GM21423 (cell line): ENCODE data around the gene B3GALT5.
"Not testable (repeated sequence)": the region's sequence is repeated elsewhere in the genome, so short reads cannot be mapped to it uniquely, and the experiment has no call there.

Source experiments
- ATAC-seq: cut with Tn5 transposase; IDR thresholded peaks from one replicate; pipeline ENCODE4 v1.9.1; 2021; ENCODE audit warnings: mild to moderate bottlenecking, moderate library complexity; ENCODE audit not compliant: unreplicated experiment

B3GALT5 gene

DNA sequence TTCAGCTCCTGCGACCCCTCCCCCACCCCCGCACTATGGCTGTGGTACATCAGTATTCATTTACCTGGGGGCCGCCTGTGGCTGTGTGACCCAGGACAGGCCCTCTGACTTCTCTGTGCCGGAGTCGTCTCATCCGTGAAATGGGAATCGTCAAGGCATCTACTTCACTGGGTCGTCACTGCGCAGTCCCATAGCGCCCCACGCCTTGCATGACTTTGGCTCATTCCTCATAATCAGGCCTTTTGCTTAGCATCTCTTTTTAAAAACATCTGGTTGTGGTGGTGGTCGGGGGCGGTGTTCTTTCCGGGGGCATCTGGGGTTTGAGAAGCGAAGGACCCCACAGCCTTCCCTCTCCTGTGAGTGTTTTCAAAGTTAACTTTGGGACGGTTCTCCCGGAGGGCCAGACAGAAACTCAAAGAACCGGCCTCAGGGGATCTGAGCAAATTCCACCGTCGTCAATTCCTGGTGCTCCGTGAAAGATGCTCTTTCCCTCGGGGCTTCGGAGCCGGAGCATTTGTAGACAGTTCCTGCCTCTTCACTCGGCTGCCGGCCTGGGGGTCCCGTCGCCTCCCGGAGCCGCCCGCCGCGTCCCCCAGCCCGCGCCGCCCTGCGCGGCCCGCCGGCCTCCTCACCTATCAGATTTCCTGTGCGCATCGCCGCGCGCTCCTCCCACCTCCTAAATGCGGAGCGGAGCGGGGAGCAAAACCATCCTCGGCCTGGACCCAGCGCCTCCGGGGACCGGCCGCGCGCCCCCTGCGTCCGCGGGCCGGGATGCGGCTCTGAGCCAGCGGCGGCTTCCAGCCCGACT is at the start of gene B3GALT5:
Gene B3GALT5 (plus strand): TSS at position 708 of the 808 bp plus-strand sequence. CDS start 47,620 bp downstream, outside the sequence.
- no peak for ATAC-seq

- no peak for ATAC-seq
Measured at GRCh38 chr21:39564200-39564599, 48.5 kb upstream of the B3GALT5 start.

GRCh38 chr21:39567180-39567972 is 45.4 kb upstream of the B3GALT5 start:
- ATAC-seq: no peak

DNA sequence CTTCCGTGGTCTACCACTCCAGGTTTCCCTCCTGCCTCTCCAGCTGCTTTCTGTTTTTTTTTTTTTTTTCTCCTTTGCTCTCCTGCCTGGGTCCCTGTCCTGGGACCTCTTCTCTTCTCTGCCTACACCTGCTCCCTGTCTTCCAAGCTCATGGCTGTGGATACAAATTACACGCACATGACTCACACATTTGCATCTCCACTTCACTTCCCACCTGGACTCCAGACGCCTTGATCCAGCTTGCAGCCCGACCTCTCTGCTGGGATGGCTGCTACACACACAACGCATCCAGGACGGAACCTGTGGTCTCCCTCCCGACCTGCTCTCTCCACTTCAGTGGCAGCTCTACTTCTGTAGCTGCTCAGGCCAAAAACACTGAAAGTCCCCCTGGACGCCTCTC is 44.4 kb upstream of the B3GALT5 start:
- no peak for ATAC-seq

DNA sequence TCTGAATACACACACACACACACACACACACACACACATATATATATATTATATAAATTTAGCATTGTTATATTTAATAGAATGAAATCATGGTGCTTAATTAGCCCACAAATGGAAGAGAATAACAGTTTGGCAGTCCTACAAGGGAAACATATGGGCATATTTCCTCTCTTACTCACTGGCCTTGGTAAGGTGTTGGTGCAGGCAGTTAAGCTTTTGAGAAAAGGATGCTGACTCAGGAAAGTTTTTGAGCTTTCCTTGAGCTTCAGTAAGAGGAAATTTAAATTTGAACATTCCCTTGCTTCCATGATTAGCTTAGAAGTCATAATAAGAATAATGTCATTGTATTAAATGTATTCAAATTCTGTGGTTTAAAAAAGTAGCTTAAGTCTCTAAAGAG is 37.0 kb upstream of the B3GALT5 start:
- ATAC-seq: no peak

DNA sequence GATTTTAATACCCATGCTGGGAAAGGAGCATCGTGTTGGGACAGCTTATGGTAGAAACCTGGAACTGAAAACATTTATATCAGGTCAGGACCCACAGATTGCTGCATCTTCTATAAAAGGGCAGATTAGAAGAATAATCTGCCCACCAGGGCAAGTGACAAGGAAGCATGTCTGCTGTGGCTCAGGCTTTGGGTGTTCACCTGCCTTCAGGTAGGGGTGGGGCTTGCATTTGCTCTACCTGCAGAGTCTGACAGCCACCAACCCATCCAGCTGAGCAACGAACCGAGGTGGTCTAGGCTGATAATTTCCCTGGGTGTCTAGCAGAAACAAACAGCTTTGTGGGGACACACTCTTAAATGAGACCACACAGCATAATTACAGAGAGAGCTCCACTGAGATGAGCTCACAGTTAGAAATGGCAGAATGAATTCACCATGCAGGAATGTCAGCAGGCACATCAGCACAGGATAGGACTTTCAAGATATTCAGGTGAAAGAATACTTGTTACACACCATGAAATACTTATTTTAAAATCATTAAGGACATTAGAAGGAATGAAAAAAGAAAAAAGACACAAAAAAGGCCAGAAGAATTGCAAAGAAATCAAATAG is 36.1 kb upstream of the B3GALT5 start:
- no peak for ATAC-seq

- ATAC-seq: no peak
Measured at GRCh38 chr21:39579734-39580332, 32.9 kb upstream of the B3GALT5 start.

DNA sequence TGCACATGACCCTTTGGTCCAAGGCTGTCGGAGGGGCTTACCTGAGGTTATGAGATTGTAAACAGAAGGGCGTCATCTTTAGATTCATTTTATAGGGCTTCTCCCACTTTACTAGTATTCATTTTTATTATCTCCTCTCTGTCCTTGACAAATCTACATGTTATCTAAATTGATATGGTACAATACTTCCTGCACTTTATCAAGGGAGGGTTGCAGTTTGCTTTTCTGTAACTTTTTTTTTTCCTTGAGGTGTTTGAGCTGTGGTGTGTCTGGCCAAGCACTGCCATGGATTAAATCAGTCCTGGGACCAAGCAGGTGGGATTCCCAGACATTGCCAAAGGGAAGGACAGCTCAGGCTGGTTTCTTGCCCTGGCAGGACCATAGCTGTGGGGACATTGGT is 32.0 kb upstream of the B3GALT5 start:
- no peak for ATAC-seq

GRCh38 chr21:39581414-39581813 is 31.3 kb upstream of the B3GALT5 start:
- no peak for ATAC-seq

DNA sequence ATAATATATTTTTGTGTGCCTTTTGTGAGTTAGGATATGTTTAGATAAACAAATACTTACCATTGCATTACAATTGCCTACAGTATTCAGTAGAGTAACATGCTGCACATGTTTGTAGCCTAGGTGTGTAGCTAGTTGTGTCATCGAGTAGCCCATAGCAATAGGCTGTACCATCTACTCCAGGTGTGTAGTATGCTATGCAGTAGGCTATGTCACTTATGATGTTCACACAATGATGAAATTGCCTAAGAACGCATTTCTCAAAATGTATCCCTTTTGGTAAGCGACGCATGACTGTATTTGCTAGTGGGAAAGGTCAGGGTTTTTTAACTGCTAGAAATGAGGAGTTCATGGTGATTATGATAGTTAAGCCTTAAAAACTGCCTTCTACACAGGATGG is 30.0 kb upstream of the B3GALT5 start:
- ATAC-seq: no peak

GRCh38 chr21:39583586-39583985 is 29.2 kb upstream of the B3GALT5 start:
- not testable (repeated sequence) for ATAC-seq

DNA sequence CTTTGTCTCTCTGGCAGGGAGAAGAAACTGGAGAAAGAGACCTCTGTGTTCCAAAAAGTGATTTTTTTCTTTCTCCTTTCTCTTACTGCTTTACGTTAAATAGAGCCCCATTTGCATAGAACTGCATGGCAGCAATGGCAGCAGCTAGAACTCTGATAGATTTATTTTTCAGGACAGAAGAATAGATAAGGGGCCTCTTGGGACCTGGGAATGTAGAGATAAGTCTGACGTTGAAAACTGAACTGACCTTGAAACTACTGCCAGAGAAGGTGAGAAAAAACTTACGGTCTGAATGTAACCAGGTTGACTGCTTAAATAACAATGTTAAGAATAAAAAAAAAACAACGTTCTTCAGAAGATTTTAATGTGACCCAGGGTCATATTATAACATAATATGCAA is 25.4 kb upstream of the B3GALT5 start:
- no peak for ATAC-seq

- no peak for ATAC-seq
Measured at GRCh38 chr21:39588884-39589283, 23.9 kb upstream of the B3GALT5 start.

DNA sequence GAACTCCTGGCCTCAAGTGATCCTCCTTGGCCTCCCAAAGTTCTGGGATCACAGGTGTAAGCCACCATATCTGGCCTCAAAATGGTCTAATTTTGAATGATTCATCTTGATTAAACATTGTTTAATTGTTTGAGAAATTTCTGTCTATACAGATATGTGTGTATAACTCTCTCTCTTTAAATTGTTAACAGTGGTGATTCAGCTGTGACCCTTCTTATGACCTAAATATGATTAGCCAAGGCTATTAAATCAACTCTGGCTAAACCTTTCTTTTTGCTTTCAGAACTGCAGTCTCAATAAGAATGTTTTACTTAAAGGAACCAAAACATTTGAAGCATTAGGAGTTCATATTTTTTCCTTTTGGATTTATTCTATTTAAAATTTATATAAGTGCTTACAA is 19.2 kb upstream of the B3GALT5 start:
- ATAC-seq: no peak

DNA sequence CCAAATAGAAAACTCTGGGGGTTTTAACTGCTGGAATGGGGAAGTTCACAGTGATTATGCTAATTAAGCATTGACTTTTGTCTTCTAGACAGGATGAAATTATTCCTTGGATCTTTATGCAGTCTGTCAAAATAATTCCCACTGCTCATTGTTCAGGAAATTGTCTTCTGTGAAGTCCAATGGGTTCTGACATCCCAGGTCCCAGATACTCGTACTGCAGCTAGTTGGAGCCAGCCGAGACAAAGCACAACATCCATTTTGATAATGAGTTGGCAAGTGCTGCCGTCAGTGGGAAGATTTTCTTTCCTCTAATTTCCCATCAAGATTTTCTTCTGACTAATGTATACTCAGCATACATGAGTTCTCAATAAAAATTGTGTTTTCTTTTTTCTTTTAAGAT is 17.3 kb upstream of the B3GALT5 start:
- no peak for ATAC-seq

DNA sequence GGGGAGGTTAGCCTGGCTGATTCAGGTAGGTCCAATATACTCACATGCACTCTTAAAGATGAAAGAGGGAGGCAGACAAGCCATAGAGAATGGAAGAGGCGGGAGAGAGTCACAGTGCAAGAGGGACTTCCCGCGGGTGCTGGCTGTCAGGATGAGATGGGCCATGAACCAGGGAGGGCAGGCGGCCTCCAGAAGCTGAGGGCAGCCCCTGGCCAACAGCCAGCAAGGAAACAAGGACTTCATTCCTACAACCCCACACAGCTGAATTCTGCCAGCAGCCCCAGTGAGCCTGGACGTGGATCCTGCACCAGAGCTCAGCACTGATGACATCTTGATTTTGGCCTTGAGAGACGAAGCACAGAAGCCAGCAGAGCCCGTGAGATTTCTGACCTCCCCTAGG is 15.1 kb upstream of the B3GALT5 start:
- ATAC-seq: no peak

GRCh38 chr21:39599191-39599970 is 13.4 kb upstream of the B3GALT5 start:
- ATAC-seq: no peak

DNA sequence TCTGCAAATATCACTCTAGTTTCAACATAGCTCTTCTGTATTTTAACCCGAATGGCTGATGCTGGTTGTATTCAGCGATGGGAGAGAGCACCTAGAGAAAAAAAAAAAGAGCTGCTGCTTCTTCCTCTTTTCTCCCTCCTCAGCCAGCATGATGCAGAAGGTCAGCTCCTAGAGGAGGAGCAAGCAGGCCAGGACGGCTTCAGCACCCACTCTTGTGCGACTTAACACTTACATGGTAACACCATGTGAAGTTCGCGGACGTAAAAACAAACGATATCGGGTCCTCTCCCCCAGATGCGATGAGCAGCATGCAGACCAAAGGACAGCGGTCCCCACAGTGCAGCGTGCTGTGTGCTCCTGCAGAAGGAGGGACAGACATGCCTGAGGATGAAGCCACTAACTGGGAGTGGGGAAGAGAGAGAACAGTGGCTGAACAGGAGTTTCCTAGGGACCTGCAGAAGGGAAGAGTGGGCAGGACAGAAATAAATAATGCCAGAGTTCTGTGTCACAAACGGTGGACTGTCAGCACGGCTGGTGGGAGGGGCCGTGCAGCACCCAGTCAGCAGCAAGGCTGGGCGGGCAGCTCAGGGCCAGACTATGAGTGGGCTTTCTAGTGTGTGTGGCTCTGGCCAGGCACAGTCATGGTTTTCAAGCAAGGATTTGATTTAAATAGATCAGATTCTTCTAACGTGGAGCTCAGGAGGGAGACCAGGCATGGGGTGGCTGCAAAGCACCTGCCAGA is 11.4 kb upstream of the B3GALT5 start:
- ATAC-seq: no peak

GRCh38 chr21:39602076-39602689 is 10.6 kb upstream of the B3GALT5 start:
- ATAC-seq: no peak
